ENCODE results near the gene BTN3A1.

- TF ChIP-seq CTCF (IDR thresholded peaks at IDR 0.05): no peak
- no peak for TF ChIP-seq POLR2A (IDR thresholded peaks at IDR 0.05; ENCODE audit: low read depth)
Measured at GRCh38 chr6:26404546-26404945, 2.5 kb downstream of the BTN3A1 start.

All from esophagus muscularis mucosa (tissue), 3 donors.